HG02571 (cell line): ENCODE results near the gene KCTD17.

ENCODE experiments used
- ATAC-seq: cut with Tn5 transposase; IDR thresholded peaks from one replicate; pipeline ENCODE4 v1.9.1; 2021; ENCODE audit warnings: mild to moderate bottlenecking, moderate library complexity; ENCODE audit not compliant: unreplicated experiment

The KCTD17 gene

DNA sequence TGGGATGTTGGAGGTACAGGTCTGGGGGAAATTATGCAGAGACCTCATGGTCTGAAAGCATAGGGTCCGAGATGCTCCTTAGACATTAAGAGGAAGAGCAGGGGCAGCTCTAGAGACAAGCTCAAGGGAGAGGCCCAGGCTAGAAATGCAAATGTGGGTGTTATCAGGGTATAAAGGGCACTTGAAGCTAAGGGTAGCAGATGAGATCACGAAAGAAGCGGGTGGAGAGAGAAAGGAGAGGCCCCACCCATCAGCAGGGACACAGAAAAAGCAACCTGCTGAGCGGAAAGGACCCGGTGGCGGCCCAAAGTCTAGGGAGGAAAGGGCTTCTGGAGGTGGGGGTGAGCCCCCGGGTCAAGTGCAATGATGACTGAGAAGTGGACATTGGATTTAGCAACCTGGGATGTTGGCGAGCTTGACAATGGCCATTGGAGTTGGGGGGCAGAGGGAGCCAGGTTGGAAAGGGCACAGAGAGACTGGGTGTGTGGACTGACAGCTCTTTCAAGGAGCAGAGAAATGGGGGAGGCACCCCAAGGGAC lies 49.1 kb downstream of the KCTD17 start:
- ATAC-seq = no peak

GRCh38 chr22:37101311-37102066 lies 49.9 kb downstream of the KCTD17 start:
- no peak for ATAC-seq

DNA sequence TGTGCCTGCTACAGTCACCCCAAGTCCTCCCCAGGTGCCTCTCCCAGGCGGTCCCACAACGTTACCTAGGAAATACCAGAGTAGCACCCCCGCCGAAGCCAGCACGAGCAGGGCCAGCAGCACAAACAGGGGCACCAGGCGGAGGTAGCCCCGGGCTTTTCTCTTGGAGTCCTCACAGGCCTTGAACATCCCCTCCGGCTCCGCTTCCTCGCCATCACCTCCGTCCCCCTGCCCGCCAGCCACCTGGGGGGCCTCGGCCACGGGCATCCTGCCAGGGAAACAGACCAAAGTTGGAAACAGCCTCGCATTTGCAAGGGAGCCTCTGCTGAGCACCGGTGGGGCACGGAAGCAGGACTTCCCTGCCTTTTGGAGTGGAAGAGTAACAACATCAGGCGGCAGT lies 51.6 kb downstream of the KCTD17 start:
- no peak for ATAC-seq

DNA sequence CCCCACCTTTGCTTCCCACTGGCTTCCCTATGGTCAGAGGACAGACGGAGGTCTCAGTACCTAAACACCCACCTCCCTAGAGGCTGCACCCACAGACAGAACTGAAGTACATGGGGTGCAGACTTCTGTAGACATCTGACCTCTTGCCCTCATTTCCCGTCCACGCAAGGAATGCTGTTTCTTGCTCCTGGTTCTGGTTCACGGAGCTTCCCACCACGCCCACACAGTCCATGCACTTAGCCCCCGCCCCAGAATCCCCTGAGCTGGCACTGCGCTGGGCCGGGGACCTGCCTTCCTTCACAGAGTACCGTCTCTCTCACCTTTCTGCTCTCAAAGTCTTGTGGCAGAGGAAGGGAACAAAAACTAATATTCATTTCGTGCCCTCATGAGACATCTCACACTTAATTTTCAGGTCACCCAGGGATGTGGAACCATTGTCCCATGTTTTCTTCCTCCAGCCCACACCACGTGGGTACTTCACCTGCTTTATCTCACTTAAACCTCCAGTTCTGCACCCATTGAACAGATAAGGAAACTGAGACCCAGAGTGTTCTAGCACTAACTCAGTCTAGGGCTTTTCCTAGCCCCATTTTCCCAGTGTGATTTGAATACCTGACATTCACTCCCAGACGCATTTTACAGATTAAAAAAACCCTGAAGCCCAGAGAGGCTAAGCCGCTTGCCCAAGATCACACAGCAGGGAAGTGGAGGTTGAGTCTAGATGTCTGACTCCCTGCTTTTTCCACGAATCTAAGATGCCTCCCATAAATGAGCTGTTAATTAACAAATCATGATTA lies 52.3 kb downstream of the KCTD17 start:
- ATAC-seq = no peak

DNA sequence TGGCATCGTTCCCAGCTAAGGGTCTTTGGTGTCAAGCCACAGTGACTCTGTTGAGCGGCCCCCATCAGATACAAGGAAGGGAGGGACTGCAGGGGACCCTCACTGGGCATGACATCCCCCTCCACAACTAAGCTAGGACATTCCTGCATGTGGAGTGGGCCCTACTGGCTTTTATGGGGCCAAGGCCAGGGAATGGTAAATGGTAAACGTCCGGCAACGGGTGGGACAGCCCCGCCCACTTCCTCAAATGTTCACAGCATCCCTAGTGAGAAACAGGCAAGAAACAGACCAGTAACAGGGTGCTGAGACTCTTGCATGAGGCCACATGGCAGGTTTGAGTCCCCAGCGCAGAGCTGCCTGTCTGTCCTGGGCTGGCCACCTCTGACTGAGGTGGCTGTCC lies 53.6 kb downstream of the KCTD17 start:
- ATAC-seq = no peak

GRCh38 chr22:37105990-37106389 lies 54.4 kb downstream of the KCTD17 start:
- ATAC-seq = no peak

- ATAC-seq = no peak
These were observed 56.5 kb downstream of the KCTD17 start for GRCh38 chr22:37107816-37108621.

DNA sequence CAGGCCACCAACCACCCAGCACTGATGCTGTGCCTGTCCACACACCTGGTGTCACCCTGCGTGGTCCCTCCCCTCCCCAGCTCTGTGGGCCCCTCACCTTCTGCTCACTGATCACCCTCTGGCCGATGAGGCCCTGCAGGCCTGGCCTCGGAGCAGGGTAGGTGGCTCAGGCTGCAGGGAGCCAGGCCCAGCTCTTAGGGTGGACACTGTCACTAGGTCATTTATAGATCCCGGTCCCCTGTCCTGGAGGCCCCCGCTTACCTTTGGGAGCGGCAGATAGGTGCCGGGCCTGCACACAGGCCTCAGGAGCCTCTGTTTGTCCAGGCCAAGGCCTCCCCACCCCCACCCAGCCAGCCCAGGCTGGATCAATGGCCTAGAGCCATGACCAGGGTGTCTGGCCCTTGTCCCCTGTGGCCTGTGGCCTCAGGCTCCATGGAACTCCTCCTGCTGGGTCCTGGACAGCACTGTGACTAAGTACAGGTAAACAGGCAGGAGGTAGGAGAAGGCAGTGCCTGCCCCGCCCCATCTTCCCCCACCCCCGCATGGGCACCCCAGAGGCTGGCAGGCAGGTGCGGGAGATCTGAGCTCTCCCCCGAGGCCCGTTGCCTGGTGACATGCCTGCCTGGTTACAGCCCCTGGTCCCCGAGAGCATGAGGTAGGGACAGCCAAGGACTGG lies 57.8 kb downstream of the KCTD17 start, which contains the start of gene TMPRSS6:
Gene TMPRSS6, minus strand, starts transcription at position 472 of the 676 bp plus-strand sequence. CDS start 6,296 bp downstream, outside the sequence.
- ATAC-seq = no peak

DNA sequence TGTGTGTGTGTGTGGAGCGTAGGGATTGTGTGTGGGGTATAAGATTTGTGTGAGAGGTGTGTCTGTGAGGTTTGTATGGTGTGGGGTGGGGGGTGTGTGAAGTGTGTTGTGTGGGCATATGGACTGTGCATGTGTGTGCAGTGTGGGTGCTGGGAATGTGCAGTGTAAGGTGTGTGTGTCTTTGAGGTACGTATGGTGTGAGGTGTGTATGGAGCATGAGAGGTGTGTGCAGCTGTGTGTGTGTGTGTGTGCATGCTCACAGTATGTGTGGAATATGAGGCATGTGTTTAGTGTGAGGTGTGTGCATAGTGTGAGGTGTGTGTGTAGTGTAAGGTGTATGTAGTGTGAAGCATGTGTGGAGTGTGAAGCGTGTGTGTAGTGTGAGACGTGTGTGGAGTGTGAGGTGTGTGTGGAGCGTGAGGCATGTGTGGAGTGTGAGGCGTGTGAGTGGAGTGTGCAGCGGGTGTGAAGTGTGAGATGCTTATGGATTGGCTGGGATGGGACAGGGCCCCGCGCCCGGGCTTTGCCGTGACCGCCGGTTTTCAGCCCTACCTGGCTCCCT lies 59.7 kb downstream of the KCTD17 start:
- ATAC-seq = no peak

DNA sequence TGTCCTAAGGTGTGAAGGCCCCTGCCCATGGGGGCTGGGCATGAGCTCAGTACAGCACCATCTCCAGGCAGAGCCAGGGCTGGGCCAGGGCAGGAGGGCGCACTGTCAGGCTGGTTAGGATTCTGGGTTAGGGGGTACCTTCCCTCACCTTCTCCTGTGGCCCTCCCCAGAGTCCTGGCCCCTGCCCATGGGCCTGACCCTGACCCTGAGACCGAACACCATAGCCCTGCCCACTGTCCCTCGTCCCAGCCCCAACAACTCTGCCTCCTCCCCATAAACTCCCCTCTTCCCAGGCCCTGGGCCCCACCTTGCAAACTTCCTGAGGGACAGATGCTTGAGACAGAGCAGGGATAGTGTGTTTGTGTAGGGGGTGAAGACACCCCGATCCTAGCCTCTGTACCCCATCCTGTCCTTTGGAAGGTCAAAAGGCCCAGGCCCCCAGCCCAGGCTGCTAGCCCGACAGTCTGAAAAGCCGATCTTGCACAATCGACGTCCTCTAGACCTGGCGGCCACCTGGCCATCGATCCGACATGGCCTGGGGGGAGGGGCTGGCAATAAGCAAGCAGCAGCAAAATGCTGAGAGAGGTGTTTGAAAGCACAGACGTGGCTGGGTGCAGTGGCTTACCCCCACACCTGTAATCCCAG lies 60.7 kb downstream of the KCTD17 start:
- ATAC-seq = no peak
